Nephron progenitor cell (in vitro differentiated cells): ENCODE data around the gene VPS13D.
"Not testable (repeated sequence)": the region's sequence is repeated elsewhere in the genome, so short reads cannot be mapped to it uniquely, and the experiment has no call there.

Source experiments
- DNase-seq: peaks from one replicate; pipeline ENCODE4 v3.0.0; 2021
- H3K27ac Mint-ChIP-seq: 2 replicates; pipeline ENCODE4 v1.8.0; 2021; ENCODE audit warnings: mild to moderate bottlenecking, moderate library complexity, mixed read lengths
- H3K27me3 Mint-ChIP-seq: 2 replicates; pipeline ENCODE4 v1.8.0; 2021; ENCODE audit warnings: mild to moderate bottlenecking, low read depth, mixed read lengths; ENCODE audit not compliant: poor library complexity
- H3K36me3 Mint-ChIP-seq: 2 replicates; pipeline ENCODE4 v1.8.0; 2021; ENCODE audit warnings: low read depth, mixed read lengths
- H3K4me1 Mint-ChIP-seq: 2 replicates; pipeline ENCODE4 v1.8.0; 2021; ENCODE audit warnings: mixed read lengths
- H3K4me3 Mint-ChIP-seq: 2 replicates; pipeline ENCODE4 v1.8.0; 2021; ENCODE audit warnings: mild to moderate bottlenecking, moderate library complexity, mixed read lengths
- H3K9me3 Mint-ChIP-seq: 2 replicates; pipeline ENCODE4 v1.8.0; 2021; ENCODE audit warnings: mild to moderate bottlenecking, moderate library complexity, mixed read lengths
- CTCF ChIP-seq: fragments of 200-600 bp; sonication (generic); IDR thresholded peaks from 2 replicates; pipeline ENCODE4 v1.5.0; 2021; ENCODE audit warnings: antibody characterized with exemption

VPS13D gene

GRCh38 chr1:12383786-12384185 is 154.0 kb downstream of the VPS13D start:
- Mint-ChIP-seq H3K36me3 (peaks cover 91% of the 10 kb centered on the region), H3K27me3 (no peaks in the 10 kb centered on the region), H3K4me3 (no peak overlapping the region), H3K9me3 (peaks cover 38% of the 10 kb centered on the region), H3K27ac (no peak overlapping the region), H3K4me1 (peaks cover 8% of the 10 kb centered on the region)
- TF ChIP-seq CTCF = no peak
- no peak for DNase-seq

GRCh38 chr1:12384836-12385456 is 155.1 kb downstream of the VPS13D start:
- H3K9me3 Mint-ChIP-seq = peaks cover 48% of the 10 kb centered on the region
- no peak overlapping the region for H3K4me3 Mint-ChIP-seq
- H3K27ac Mint-ChIP-seq = no peak overlapping the region
- no peak for TF ChIP-seq CTCF
- DNase-seq = no peak
- peaks cover 8% of the 10 kb centered on the region for H3K4me1 Mint-ChIP-seq
- no peaks in the 10 kb centered on the region for H3K27me3 Mint-ChIP-seq
- peaks cover 91% of the 10 kb centered on the region for H3K36me3 Mint-ChIP-seq

- no peak for DNase-seq
- Mint-ChIP-seq H3K9me3 (peaks cover 49% of the 10 kb centered on the region), H3K4me1 (peaks cover 8% of the 10 kb centered on the region), H3K36me3 (peaks cover 93% of the 10 kb centered on the region), H3K27ac (no peak overlapping the region), H3K27me3 (no peaks in the 10 kb centered on the region), H3K4me3 (no peak overlapping the region)
- TF ChIP-seq CTCF = no peak
These were observed 156.3 kb downstream of the VPS13D start for GRCh38 chr1:12386130-12386529.

GRCh38 chr1:12387641-12388040 is 157.8 kb downstream of the VPS13D start:
- Mint-ChIP-seq H3K4me1 (no peaks in the 10 kb centered on the region), H3K9me3 (peaks cover 49% of the 10 kb centered on the region), H3K27me3 (no peaks in the 10 kb centered on the region), H3K36me3 (peaks cover 87% of the 10 kb centered on the region), H3K27ac (no peak overlapping the region), H3K4me3 (no peak overlapping the region)
- no peak for TF ChIP-seq CTCF
- no peak for DNase-seq

- DNase-seq, H3K27me3 Mint-ChIP-seq, H3K27ac Mint-ChIP-seq, H3K4me1 Mint-ChIP-seq, H3K4me3 Mint-ChIP-seq: not testable (repeated sequence)
- Mint-ChIP-seq H3K9me3 (peaks cover 46% of the 10 kb centered on the region), H3K36me3 (peaks cover 87% of the 10 kb centered on the region)
These were observed 160.5 kb downstream of the VPS13D start for GRCh38 chr1:12390296-12390695.

- no peak for TF ChIP-seq CTCF
- no peak overlapping the region for H3K4me3 Mint-ChIP-seq
- H3K27ac Mint-ChIP-seq = no peak overlapping the region
- peaks cover 41% of the 10 kb centered on the region for H3K36me3 Mint-ChIP-seq
- peaks cover 3% of the 10 kb centered on the region for H3K27me3 Mint-ChIP-seq
- no peaks in the 10 kb centered on the region for H3K9me3 Mint-ChIP-seq
- no peak for DNase-seq
- peaks cover 17% of the 10 kb centered on the region for H3K4me1 Mint-ChIP-seq
These were observed 167.9 kb downstream of the VPS13D start for GRCh38 chr1:12397462-12398450.
